GM12878 (cell line): Measurements from ENCODE around the gene TUBGCP2. TPM values are rescaled to one million over a fixed set of nuclear protein-coding genes. Genes with fewer than 3 reads are reported as not detected.

Experiments
- BHLHE40 ChIP-seq, 2 experiments: fragments of 450-650 bp in 1 of 2; IDR thresholded peaks; 2 replicates each; pipeline ENCODE4 v1.6.1; 2011 to 2017; ENCODE audit warnings: low read depth in 2 of 2, borderline replicate concordance in 1 of 2, improper control_type of control experiment in 1 of 2, low read length in 1 of 2, mild to moderate bottlenecking in 1 of 2
- BRCA1 ChIP-seq: IDR thresholded peaks from 2 replicates; pipeline ENCODE4 v1.6.1; 2011; ENCODE audit warnings: low read depth, low read length, improper control_type of control experiment
- CREM ChIP-seq: IDR thresholded peaks from 2 replicates; pipeline ENCODE4 v1.6.1; 2014; ENCODE audit warnings: antibody characterized with exemption, low read depth
- DPF2 ChIP-seq: fragments of 450-650 bp; IDR thresholded peaks from 2 replicates; pipeline ENCODE4 v1.6.1; 2017; ENCODE audit warnings: mild to moderate bottlenecking
- FOXK2 ChIP-seq: fragments of 450-650 bp; IDR thresholded peaks from 2 replicates; pipeline ENCODE4 v1.6.1; 2017; ENCODE audit warnings: mild to moderate bottlenecking, moderate library complexity
- HCFC1 ChIP-seq: fragments of 150-350 bp; IDR thresholded peaks from 2 replicates; pipeline ENCODE4 v1.6.1; 2014; ENCODE audit warnings: low read length
- IKZF1 ChIP-seq: fragments of 450-650 bp; conservative IDR thresholded peaks from 2 replicates; pipeline ENCODE4 v1.6.1; 2017; ENCODE audit warnings: antibody characterized with exemption, mild to moderate bottlenecking
- KAT2A ChIP-seq: conservative IDR thresholded peaks from 2 replicates; pipeline ENCODE4 v1.6.1; 2011; ENCODE audit warnings: low read depth, low read length; ENCODE audit not compliant: control insufficient read depth
- KLF5 ChIP-seq: fragments of 450-650 bp; IDR thresholded peaks from 2 replicates; pipeline ENCODE4 v1.6.1; 2014; ENCODE audit warnings: mild to moderate bottlenecking; ENCODE audit not compliant: partially characterized antibody
- NFXL1 ChIP-seq: fragments of 450-650 bp; IDR thresholded peaks from 2 replicates; pipeline ENCODE4 v1.6.1; 2017; ENCODE audit warnings: antibody characterized with exemption, mild to moderate bottlenecking, borderline replicate concordance
- NRF1 ChIP-seq: conservative IDR thresholded peaks from 2 replicates; pipeline ENCODE4 v1.6.1; 2011; ENCODE audit warnings: mild to moderate bottlenecking, low read depth, low read length, improper control_type of control experiment
- PML ChIP-seq: IDR thresholded peaks from 2 replicates; pipeline ENCODE4 v1.6.1; 2012; ENCODE audit warnings: low read length, inconsistent platforms
- ZNF384 ChIP-seq: IDR thresholded peaks from 2 replicates; pipeline ENCODE4 v1.6.1; 2012; ENCODE audit warnings: low read depth, mild to moderate bottlenecking, low read length, improper control_type of control experiment, borderline replicate concordance
- polyA plus RNA-seq, 11 experiments: library from polyadenylated mRNA; depleted of rRNA in 4 of 11; unstranded in 6 of 11; stranded (reverse) in 5 of 11; fragments of >200 nt; fragmentation: Nextera tagmentation in 4 of 11; fragmentation: Illumina TruSeq in 1 of 11; extraction: Ambion mirVana in 4 of 11; extraction: Trizol in 1 of 11; gene quantifications; 1 replicate in 1 of 11; 2 replicates in 10 of 11; pipeline versions ENCODE4 v1.2.1 to v1.2.3, GENCODE V29; 2011 to 2016; ENCODE audit warnings: inconsistent platforms in 2 of 11, missing spikeins in 2 of 11, low read depth in 1 of 11
- total RNA-seq, 4 experiments: library from RNA; depleted of rRNA in 3 of 4; stranded (reverse); fragments of >200 nt in 3 of 4; fragmentation: Illumina TruSeq in 1 of 4; extraction: Trizol in 1 of 4; gene quantifications; 2 replicates each; pipeline versions ENCODE4 v1.2.1 to v1.2.3, GENCODE V29; 2013 to 2021
- TF ChIP-seq, protein P1 (sequence below): fragments of 450-650 bp; IDR thresholded peaks from 2 replicates; pipeline ENCODE4 v1.6.1; 2017; ENCODE audit warnings: mild to moderate bottlenecking, moderate library complexity
- TF ChIP-seq, protein P2 (sequence below): IDR thresholded peaks from 2 replicates; pipeline ENCODE4 v1.6.1; 2011; ENCODE audit warnings: low read depth, low read length, improper control_type of control experiment, borderline replicate concordance
- TF ChIP-seq, protein P3 (sequence below): fragments of 450-650 bp; IDR thresholded peaks from 2 replicates; pipeline ENCODE4 v1.6.1; 2017; ENCODE audit warnings: low read depth, mild to moderate bottlenecking, moderate library complexity
- TF ChIP-seq, protein P4 (sequence below): IDR thresholded peaks from 2 replicates; pipeline ENCODE4 v1.6.1; 2012; ENCODE audit warnings: low read depth, low read length, improper control_type of control experiment
- TF ChIP-seq, protein P5 (sequence below): IDR thresholded peaks from 2 replicates; pipeline ENCODE4 v1.6.1; 2012; ENCODE audit warnings: mild to moderate bottlenecking, low read depth, low read length

TUBGCP2 gene
- total and polyA plus RNA-seq, 10 of the 15 experiments (the other 5 are each of a cell fraction or from before 2014, with no cell fraction given) = 4.8 to 47.1 (median 34.7) TPM

DNA sequence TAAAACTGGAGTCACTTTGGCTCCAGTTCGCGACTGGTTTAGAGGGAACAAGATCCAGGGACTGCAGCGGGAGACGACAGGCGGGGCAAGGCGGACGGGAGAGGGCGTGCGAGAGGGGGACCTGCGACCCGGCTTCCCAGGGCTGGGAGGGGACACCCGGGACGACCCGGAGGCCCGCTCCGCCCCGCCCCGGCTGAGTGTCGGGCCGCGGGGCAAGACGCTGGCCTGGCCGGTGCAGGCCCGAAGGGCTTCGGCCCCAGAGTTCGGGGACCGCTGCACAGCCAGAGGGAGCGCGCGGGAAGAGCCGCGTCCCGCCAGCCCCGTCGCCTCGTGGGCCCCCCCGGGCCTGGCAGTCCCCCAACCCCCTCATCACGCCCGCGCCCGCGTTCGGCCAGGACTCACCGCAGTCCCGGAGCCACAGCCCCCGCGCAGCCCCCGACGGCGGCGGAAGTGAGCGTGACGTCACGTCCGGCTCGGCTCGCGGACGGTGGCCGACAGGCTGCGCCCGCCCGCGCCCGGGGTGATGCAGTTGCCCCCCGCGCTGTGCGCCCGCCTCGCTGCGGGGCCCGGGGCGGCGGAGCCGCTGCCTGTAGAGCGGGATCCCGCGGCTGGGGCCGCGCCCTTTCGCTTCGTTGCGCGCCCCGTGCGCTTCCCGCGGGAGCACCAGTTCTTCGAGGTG, at the start of gene TUBGCP2, which contains the start of gene ZNF511 (continued):
- TF ChIP-seq, protein P1, sequence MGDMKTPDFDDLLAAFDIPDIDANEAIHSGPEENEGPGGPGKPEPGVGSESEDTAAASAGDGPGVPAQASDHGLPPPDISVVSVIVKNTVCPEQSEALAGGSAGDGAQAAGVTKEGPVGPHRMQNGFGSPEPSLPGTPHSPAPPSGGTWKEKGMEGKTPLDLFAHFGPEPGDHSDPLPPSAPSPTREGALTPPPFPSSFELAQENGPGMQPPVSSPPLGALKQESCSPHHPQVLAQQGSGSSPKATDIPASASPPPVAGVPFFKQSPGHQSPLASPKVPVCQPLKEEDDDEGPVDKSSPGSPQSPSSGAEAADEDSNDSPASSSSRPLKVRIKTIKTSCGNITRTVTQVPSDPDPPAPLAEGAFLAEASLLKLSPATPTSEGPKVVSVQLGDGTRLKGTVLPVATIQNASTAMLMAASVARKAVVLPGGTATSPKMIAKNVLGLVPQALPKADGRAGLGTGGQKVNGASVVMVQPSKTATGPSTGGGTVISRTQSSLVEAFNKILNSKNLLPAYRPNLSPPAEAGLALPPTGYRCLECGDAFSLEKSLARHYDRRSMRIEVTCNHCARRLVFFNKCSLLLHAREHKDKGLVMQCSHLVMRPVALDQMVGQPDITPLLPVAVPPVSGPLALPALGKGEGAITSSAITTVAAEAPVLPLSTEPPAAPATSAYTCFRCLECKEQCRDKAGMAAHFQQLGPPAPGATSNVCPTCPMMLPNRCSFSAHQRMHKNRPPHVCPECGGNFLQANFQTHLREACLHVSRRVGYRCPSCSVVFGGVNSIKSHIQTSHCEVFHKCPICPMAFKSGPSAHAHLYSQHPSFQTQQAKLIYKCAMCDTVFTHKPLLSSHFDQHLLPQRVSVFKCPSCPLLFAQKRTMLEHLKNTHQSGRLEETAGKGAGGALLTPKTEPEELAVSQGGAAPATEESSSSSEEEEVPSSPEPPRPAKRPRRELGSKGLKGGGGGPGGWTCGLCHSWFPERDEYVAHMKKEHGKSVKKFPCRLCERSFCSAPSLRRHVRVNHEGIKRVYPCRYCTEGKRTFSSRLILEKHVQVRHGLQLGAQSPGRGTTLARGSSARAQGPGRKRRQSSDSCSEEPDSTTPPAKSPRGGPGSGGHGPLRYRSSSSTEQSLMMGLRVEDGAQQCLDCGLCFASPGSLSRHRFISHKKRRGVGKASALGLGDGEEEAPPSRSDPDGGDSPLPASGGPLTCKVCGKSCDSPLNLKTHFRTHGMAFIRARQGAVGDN = peak; percentile 78
- TF ChIP-seq CREM = peak; percentile 91
- TF ChIP-seq, protein P2, sequence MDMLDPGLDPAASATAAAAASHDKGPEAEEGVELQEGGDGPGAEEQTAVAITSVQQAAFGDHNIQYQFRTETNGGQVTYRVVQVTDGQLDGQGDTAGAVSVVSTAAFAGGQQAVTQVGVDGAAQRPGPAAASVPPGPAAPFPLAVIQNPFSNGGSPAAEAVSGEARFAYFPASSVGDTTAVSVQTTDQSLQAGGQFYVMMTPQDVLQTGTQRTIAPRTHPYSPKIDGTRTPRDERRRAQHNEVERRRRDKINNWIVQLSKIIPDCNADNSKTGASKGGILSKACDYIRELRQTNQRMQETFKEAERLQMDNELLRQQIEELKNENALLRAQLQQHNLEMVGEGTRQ = no peak
- TF ChIP-seq NRF1 = 0 out of 2 replicates have a peak, but pooled peaks have one; percentile 21
- TF ChIP-seq FOXK2 = no peak
- TF ChIP-seq PML = no peak
- TF ChIP-seq BRCA1 = peak; percentile 48; the same call in 1 of the 2 replicates
- no peak for TF ChIP-seq ZNF384
- peak in 1 of 2 experiments; percentile 73; a peak in 2 of 4 replicates for TF ChIP-seq BHLHE40 (IDR thresholded peaks at IDR 0.05; ENCODE audit: borderline replicate concordance in 1 of 2, low read depth in 2 of 2, low read length in 1 of 2)
- TF ChIP-seq NFXL1 = peak; percentile 82; the same call in 1 of the 2 replicates
- TF ChIP-seq, protein P3, sequence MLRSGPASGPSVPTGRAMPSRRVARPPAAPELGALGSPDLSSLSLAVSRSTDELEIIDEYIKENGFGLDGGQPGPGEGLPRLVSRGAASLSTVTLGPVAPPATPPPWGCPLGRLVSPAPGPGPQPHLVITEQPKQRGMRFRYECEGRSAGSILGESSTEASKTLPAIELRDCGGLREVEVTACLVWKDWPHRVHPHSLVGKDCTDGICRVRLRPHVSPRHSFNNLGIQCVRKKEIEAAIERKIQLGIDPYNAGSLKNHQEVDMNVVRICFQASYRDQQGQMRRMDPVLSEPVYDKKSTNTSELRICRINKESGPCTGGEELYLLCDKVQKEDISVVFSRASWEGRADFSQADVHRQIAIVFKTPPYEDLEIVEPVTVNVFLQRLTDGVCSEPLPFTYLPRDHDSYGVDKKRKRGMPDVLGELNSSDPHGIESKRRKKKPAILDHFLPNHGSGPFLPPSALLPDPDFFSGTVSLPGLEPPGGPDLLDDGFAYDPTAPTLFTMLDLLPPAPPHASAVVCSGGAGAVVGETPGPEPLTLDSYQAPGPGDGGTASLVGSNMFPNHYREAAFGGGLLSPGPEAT = no peak
- TF ChIP-seq IKZF1 = peak; percentile 94
- TF ChIP-seq KLF5 = peak; percentile 91
- TF ChIP-seq KAT2A = no peak
- TF ChIP-seq HCFC1 = peak; percentile 70
- TF ChIP-seq, protein P4, sequence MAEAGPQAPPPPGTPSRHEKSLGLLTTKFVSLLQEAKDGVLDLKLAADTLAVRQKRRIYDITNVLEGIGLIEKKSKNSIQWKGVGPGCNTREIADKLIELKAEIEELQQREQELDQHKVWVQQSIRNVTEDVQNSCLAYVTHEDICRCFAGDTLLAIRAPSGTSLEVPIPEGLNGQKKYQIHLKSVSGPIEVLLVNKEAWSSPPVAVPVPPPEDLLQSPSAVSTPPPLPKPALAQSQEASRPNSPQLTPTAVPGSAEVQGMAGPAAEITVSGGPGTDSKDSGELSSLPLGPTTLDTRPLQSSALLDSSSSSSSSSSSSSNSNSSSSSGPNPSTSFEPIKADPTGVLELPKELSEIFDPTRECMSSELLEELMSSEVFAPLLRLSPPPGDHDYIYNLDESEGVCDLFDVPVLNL = no peak
- TF ChIP-seq, protein P5, sequence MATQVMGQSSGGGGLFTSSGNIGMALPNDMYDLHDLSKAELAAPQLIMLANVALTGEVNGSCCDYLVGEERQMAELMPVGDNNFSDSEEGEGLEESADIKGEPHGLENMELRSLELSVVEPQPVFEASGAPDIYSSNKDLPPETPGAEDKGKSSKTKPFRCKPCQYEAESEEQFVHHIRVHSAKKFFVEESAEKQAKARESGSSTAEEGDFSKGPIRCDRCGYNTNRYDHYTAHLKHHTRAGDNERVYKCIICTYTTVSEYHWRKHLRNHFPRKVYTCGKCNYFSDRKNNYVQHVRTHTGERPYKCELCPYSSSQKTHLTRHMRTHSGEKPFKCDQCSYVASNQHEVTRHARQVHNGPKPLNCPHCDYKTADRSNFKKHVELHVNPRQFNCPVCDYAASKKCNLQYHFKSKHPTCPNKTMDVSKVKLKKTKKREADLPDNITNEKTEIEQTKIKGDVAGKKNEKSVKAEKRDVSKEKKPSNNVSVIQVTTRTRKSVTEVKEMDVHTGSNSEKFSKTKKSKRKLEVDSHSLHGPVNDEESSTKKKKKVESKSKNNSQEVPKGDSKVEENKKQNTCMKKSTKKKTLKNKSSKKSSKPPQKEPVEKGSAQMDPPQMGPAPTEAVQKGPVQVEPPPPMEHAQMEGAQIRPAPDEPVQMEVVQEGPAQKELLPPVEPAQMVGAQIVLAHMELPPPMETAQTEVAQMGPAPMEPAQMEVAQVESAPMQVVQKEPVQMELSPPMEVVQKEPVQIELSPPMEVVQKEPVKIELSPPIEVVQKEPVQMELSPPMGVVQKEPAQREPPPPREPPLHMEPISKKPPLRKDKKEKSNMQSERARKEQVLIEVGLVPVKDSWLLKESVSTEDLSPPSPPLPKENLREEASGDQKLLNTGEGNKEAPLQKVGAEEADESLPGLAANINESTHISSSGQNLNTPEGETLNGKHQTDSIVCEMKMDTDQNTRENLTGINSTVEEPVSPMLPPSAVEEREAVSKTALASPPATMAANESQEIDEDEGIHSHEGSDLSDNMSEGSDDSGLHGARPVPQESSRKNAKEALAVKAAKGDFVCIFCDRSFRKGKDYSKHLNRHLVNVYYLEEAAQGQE = 0 out of 2 replicates have a peak, but pooled peaks have one; percentile 10
- peak; percentile 90 for TF ChIP-seq DPF2
